Erythroblast (primary cell): ENCODE data around the gene RNU2-63P.

Experiments
- GATA1 ChIP-seq: IDR thresholded peaks from 2 replicates; pipeline ENCODE4 v1.6.1; 2011; ENCODE audit warnings: low read depth, mild to moderate bottlenecking, control low read depth, low read length, moderate library complexity
- POLR2A ChIP-seq: IDR thresholded peaks from 2 replicates; pipeline ENCODE4 v1.6.1; 2011; ENCODE audit warnings: mild to moderate bottlenecking, low read length

GRCh38 chr2:88003074-88003755, 13.1 kb downstream of the RNU2-63P start:
- TF ChIP-seq POLR2A = no peak
- no peak for TF ChIP-seq GATA1
